Lower leg skin (tissue), 3 donors: ENCODE results near the gene IFT27.

Experiments
- POLR2A ChIP-seq, 2 donors: fragments of 450-650 bp; IDR thresholded peaks; one replicate each; pipeline ENCODE4 v1.6.1; 2016 to 2017; ENCODE audit warnings: antibody characterized with exemption in 2 of 2, mild to moderate bottlenecking in 1 of 2, moderate library complexity in 1 of 2
- TF ChIP-seq, protein P1 (sequence below), 3 donors: fragments of 450-650 bp; IDR thresholded peaks; one replicate each; pipeline ENCODE4 v1.5.1; 2016; ENCODE audit warnings: antibody characterized with exemption in 3 of 3, mild to moderate bottlenecking in 3 of 3, moderate library complexity in 2 of 3

GRCh38 chr22:36773935-36774334 is 2.0 kb downstream of the IFT27 start:
- TF ChIP-seq, protein P1, sequence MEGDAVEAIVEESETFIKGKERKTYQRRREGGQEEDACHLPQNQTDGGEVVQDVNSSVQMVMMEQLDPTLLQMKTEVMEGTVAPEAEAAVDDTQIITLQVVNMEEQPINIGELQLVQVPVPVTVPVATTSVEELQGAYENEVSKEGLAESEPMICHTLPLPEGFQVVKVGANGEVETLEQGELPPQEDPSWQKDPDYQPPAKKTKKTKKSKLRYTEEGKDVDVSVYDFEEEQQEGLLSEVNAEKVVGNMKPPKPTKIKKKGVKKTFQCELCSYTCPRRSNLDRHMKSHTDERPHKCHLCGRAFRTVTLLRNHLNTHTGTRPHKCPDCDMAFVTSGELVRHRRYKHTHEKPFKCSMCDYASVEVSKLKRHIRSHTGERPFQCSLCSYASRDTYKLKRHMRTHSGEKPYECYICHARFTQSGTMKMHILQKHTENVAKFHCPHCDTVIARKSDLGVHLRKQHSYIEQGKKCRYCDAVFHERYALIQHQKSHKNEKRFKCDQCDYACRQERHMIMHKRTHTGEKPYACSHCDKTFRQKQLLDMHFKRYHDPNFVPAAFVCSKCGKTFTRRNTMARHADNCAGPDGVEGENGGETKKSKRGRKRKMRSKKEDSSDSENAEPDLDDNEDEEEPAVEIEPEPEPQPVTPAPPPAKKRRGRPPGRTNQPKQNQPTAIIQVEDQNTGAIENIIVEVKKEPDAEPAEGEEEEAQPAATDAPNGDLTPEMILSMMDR (IDR thresholded peaks at IDR 0.05), result no peak
- TF ChIP-seq POLR2A (IDR thresholded peaks at IDR 0.05), result no peak
